HL-60 (cell line): ENCODE measurements around the gene LCN2.

ENCODE experiments used
- TF ChIP-seq, protein P1 (sequence below): IDR thresholded peaks from one replicate; pipeline ENCODE4 v1.5.1; 2011; ENCODE audit warnings: low read length, control low read depth, inconsistent platforms; ENCODE audit not compliant: insufficient read depth
- TF ChIP-seq, protein P2 (sequence below): IDR thresholded peaks from 2 replicates; pipeline ENCODE4 v1.6.1; 2012; ENCODE audit warnings: low read depth; ENCODE audit not compliant: insufficient replicate concordance

DNA sequence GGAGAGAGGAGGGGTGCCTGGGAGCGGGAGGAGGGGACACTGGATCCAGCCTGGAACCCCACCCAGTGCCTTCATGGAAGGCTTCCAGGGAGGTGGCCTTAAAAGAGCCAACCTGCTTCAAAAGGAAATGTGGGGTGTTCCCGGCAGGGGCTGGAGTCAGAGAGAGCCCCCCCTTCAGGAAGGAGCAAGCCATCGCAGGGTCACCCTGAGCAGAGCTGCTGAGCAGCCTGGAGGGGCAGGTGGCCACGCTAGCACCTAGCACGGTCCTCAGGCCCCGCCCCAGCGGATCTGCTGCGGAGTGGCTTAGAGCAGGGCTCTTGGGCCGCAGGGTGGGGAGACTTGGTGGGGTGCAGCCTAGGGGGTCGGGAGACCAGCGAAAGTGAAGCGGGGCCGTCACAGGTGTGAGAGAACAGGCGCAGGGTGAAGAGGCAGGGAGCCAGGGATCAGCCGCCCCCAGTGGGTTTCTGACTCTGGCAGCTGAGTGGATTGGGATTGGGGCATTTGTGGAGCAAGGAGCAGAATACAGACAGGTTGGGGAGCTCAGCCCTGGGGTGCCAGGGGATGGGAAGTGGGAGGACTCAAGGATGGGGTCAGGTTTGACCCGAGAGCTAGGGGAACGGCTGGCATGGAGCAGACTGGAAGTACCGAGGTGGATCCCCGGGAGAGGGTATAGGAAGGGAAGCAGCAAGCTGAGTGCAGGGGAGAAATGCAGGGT is 1.5 kb downstream of the LCN2 start:
- TF ChIP-seq, protein P1, sequence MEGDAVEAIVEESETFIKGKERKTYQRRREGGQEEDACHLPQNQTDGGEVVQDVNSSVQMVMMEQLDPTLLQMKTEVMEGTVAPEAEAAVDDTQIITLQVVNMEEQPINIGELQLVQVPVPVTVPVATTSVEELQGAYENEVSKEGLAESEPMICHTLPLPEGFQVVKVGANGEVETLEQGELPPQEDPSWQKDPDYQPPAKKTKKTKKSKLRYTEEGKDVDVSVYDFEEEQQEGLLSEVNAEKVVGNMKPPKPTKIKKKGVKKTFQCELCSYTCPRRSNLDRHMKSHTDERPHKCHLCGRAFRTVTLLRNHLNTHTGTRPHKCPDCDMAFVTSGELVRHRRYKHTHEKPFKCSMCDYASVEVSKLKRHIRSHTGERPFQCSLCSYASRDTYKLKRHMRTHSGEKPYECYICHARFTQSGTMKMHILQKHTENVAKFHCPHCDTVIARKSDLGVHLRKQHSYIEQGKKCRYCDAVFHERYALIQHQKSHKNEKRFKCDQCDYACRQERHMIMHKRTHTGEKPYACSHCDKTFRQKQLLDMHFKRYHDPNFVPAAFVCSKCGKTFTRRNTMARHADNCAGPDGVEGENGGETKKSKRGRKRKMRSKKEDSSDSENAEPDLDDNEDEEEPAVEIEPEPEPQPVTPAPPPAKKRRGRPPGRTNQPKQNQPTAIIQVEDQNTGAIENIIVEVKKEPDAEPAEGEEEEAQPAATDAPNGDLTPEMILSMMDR: no peak
- TF ChIP-seq, protein P2, sequence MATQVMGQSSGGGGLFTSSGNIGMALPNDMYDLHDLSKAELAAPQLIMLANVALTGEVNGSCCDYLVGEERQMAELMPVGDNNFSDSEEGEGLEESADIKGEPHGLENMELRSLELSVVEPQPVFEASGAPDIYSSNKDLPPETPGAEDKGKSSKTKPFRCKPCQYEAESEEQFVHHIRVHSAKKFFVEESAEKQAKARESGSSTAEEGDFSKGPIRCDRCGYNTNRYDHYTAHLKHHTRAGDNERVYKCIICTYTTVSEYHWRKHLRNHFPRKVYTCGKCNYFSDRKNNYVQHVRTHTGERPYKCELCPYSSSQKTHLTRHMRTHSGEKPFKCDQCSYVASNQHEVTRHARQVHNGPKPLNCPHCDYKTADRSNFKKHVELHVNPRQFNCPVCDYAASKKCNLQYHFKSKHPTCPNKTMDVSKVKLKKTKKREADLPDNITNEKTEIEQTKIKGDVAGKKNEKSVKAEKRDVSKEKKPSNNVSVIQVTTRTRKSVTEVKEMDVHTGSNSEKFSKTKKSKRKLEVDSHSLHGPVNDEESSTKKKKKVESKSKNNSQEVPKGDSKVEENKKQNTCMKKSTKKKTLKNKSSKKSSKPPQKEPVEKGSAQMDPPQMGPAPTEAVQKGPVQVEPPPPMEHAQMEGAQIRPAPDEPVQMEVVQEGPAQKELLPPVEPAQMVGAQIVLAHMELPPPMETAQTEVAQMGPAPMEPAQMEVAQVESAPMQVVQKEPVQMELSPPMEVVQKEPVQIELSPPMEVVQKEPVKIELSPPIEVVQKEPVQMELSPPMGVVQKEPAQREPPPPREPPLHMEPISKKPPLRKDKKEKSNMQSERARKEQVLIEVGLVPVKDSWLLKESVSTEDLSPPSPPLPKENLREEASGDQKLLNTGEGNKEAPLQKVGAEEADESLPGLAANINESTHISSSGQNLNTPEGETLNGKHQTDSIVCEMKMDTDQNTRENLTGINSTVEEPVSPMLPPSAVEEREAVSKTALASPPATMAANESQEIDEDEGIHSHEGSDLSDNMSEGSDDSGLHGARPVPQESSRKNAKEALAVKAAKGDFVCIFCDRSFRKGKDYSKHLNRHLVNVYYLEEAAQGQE: no peak
